CD8-positive, alpha-beta memory T cell (primary cell): ENCODE data around the gene SERPINB5. TPM values are rescaled to one million over a fixed set of nuclear protein-coding genes. Genes with fewer than 3 reads are reported as not detected.

ENCODE experiments used
- CTCF ChIA-PET: fragments of 350-600 bp; sonication (Branson Sonifier 250); formaldehyde crosslinking; loops from one replicate; lab custom pipeline; 2021; ENCODE audit warnings: antibody characterized with exemption; lab: Charles Lee
- POLR2A ChIA-PET: fragments of 350-600 bp; sonication (Branson Sonifier 250); formaldehyde crosslinking; loops from one replicate; lab custom pipeline; 2021; ENCODE audit warnings: antibody characterized with exemption; lab: Charles Lee
- DNase-seq, 5 donors: peaks; one replicate each; pipeline versions ENCODE4 v3.0.0 to v3.0.0-alpha.2; 2020 to 2022; ENCODE audit warnings: mixed read lengths in 1 of 5
- H3K27ac ChIP-seq: one replicate; pipeline ENCODE4 v1.7.0; 2013; ENCODE audit warnings: low read depth, mild to moderate bottlenecking, low read length, moderate library complexity
- H3K27me3 ChIP-seq: 2 replicates; pipeline ENCODE4 v1.7.0; 2013; ENCODE audit warnings: low read length, mild to moderate bottlenecking; ENCODE audit not compliant: insufficient read depth, poor library complexity, severe bottlenecking
- H3K36me3 ChIP-seq: 2 replicates; pipeline ENCODE4 v1.7.0; 2013; ENCODE audit warnings: mild to moderate bottlenecking, low read length, moderate library complexity; ENCODE audit not compliant: insufficient read depth
- H3K4me1 ChIP-seq: 2 replicates; pipeline ENCODE4 v1.7.0; 2013; ENCODE audit warnings: mild to moderate bottlenecking, low read length, moderate library complexity; ENCODE audit not compliant: insufficient read depth
- H3K4me3 ChIP-seq: 2 replicates; pipeline ENCODE4 v1.7.0; 2013; ENCODE audit warnings: mild to moderate bottlenecking, low read length
- H3K9me3 ChIP-seq: 2 replicates; pipeline ENCODE4 v1.7.0; 2013; ENCODE audit warnings: mild to moderate bottlenecking, low read length
- H3K27ac Mint-ChIP-seq, 8 donors: one replicate each; pipeline ENCODE4 v1.8.0; 2020 to 2021; ENCODE audit warnings: mixed read lengths in 8 of 8, mild to moderate bottlenecking in 6 of 8, inconsistent platforms in 3 of 8, moderate library complexity in 3 of 8
- H3K27me3 Mint-ChIP-seq, 2 donors: one replicate each; pipeline ENCODE4 v1.8.0; 2020 to 2021; ENCODE audit warnings: mixed read lengths in 2 of 2, mild to moderate bottlenecking in 1 of 2, moderate library complexity in 1 of 2
- H3K36me3 Mint-ChIP-seq, 3 donors: one replicate each; pipeline ENCODE4 v1.8.0; 2020 to 2021; ENCODE audit warnings: mixed read lengths in 3 of 3, inconsistent platforms in 1 of 3, mild to moderate bottlenecking in 1 of 3
- H3K4me1 Mint-ChIP-seq, 3 donors: one replicate each; pipeline ENCODE4 v1.8.0; 2020 to 2021; ENCODE audit warnings: mixed read lengths in 3 of 3, inconsistent platforms in 1 of 3, mild to moderate bottlenecking in 1 of 3
- H3K4me3 Mint-ChIP-seq, 7 donors: one replicate each; pipeline ENCODE4 v1.8.0; 2020 to 2021; ENCODE audit warnings: mixed read lengths in 7 of 7, mild to moderate bottlenecking in 6 of 7, moderate library complexity in 4 of 7, inconsistent platforms in 2 of 7
- H3K9me3 Mint-ChIP-seq, 5 donors: one replicate each; pipeline ENCODE4 v1.8.0; 2020 to 2022; ENCODE audit warnings: mixed read lengths in 5 of 5, mild to moderate bottlenecking in 3 of 5, moderate library complexity in 2 of 5, inconsistent platforms in 1 of 5
- polyA plus RNA-seq: library from polyadenylated mRNA; unstranded; fragments of 300-500 nt; fragmentation: Illumina TruSeq; gene quantifications from one replicate; pipeline ENCODE4 v1.2.3, GENCODE V29; 2021
- total RNA-seq, 2 experiments: library from RNA; stranded (reverse); gene quantifications; one replicate each; pipeline ENCODE4 v1.2.3, GENCODE V29; 2021

SERPINB5 gene
- total and polyA plus RNA-seq, 3 experiments from 2014 or later: not detected

- Mint-ChIP-seq H3K4me3 (no peak overlapping the region), H3K4me1 (no peaks in the 10 kb centered on the region), H3K36me3 (no peaks in the 10 kb centered on the region), H3K9me3 (no peaks in the 10 kb centered on the region), H3K27me3 (peaks cover 10 to 11% of the 10 kb centered on the region in 2 donors), H3K27ac (no peak overlapping the region)
- POLR2A ChIA-PET: no interaction called here
- CTCF ChIA-PET: no interaction called here
- no peaks in the 10 kb centered on the region for H3K4me1 ChIP-seq
- H3K4me3 ChIP-seq: no peak overlapping the region
- H3K27me3 ChIP-seq: no peaks in the 10 kb centered on the region
- H3K9me3 ChIP-seq: no peaks in the 10 kb centered on the region
- H3K27ac ChIP-seq: no peak overlapping the region
- H3K36me3 ChIP-seq: no peaks in the 10 kb centered on the region
- DNase-seq: no peak
Measured at GRCh38 chr18:63472380-63472779, 4.4 kb upstream of the SERPINB5 start.

GRCh38 chr18:63477200-63477599 lies 442 bp downstream of the SERPINB5 start:
- Mint-ChIP-seq H3K4me3 (no peak overlapping the region), H3K4me1 (no peaks in the 10 kb centered on the region), H3K9me3 (no peaks in the 10 kb centered on the region), H3K36me3 (no peaks in the 10 kb centered on the region), H3K27me3 (peaks cover 15 to 36% of the 10 kb centered on the region in 2 donors), H3K27ac (peak overlapping the region in 1 of 8 donors; percentile 56)
- Histone ChIP-seq H3K4me1 (no peaks in the 10 kb centered on the region), H3K4me3 (no peak overlapping the region), H3K36me3 (no peaks in the 10 kb centered on the region), H3K27ac (no peak overlapping the region), H3K9me3 (no peaks in the 10 kb centered on the region), H3K27me3 (no peaks in the 10 kb centered on the region)
- DNase-seq: no peak
- POLR2A ChIA-PET: no interaction called here
- CTCF ChIA-PET: no interaction called here

- Mint-ChIP-seq H3K4me1 (no peaks in the 10 kb centered on the region), H3K36me3 (no peaks in the 10 kb centered on the region), H3K4me3 (no peak overlapping the region), H3K27me3 (peaks cover 15 to 36% of the 10 kb centered on the region in 2 donors), H3K9me3 (no peaks in the 10 kb centered on the region), H3K27ac (no peak overlapping the region)
- Histone ChIP-seq H3K27ac (no peak overlapping the region), H3K27me3 (no peaks in the 10 kb centered on the region), H3K4me1 (no peaks in the 10 kb centered on the region), H3K9me3 (no peaks in the 10 kb centered on the region), H3K4me3 (no peak overlapping the region), H3K36me3 (no peaks in the 10 kb centered on the region)
- no peak for DNase-seq
- CTCF ChIA-PET: no interaction called here
- POLR2A ChIA-PET: no interaction called here
Measured at GRCh38 chr18:63477968-63478367, 1.2 kb downstream of the SERPINB5 start.

- H3K4me1 ChIP-seq: no peaks in the 10 kb centered on the region
- Mint-ChIP-seq H3K4me1 (no peaks in the 10 kb centered on the region), H3K4me3 (no peak overlapping the region), H3K36me3 (no peaks in the 10 kb centered on the region), H3K9me3 (no peaks in the 10 kb centered on the region), H3K27me3 (peaks cover 17 to 36% of the 10 kb centered on the region in 2 donors), H3K27ac (no peak overlapping the region)
- DNase-seq: no peak
- ChIA-PET CTCF (no interaction called here), POLR2A (no interaction called here)
- no peaks in the 10 kb centered on the region for H3K36me3 ChIP-seq
- H3K4me3 ChIP-seq: no peak overlapping the region
- no peak overlapping the region for H3K27ac ChIP-seq
- no peaks in the 10 kb centered on the region for H3K27me3 ChIP-seq
- H3K9me3 ChIP-seq: no peaks in the 10 kb centered on the region
Measured at GRCh38 chr18:63479826-63480225, 3.1 kb downstream of the SERPINB5 start.

- Histone ChIP-seq H3K27me3 (no peaks in the 10 kb centered on the region), H3K9me3 (no peaks in the 10 kb centered on the region), H3K4me3 (no peak overlapping the region), H3K4me1 (no peaks in the 10 kb centered on the region), H3K27ac (no peak overlapping the region), H3K36me3 (no peaks in the 10 kb centered on the region)
- no peaks in the 10 kb centered on the region for H3K4me1 Mint-ChIP-seq
- DNase-seq: no peak
- ChIA-PET CTCF (no interaction called here), POLR2A (no interaction called here)
- H3K4me3 Mint-ChIP-seq: no peak overlapping the region
- no peaks in the 10 kb centered on the region for H3K36me3 Mint-ChIP-seq
- H3K9me3 Mint-ChIP-seq: no peaks in the 10 kb centered on the region
- H3K27me3 Mint-ChIP-seq: peaks cover 16 to 38% of the 10 kb centered on the region in 2 donors
- no peak overlapping the region for H3K27ac Mint-ChIP-seq
Measured at GRCh38 chr18:63480476-63480875, 3.7 kb downstream of the SERPINB5 start.

GRCh38 chr18:63480915-63481314 lies 4.2 kb downstream of the SERPINB5 start:
- no peak for DNase-seq
- Histone ChIP-seq H3K4me3 (no peak overlapping the region), H3K9me3 (no peaks in the 10 kb centered on the region), H3K27ac (no peak overlapping the region), H3K4me1 (no peaks in the 10 kb centered on the region), H3K27me3 (no peaks in the 10 kb centered on the region), H3K36me3 (no peaks in the 10 kb centered on the region)
- Mint-ChIP-seq H3K4me1 (no peaks in the 10 kb centered on the region), H3K9me3 (no peaks in the 10 kb centered on the region), H3K27me3 (peaks cover 12 to 38% of the 10 kb centered on the region in 2 donors), H3K27ac (no peak overlapping the region), H3K4me3 (no peak overlapping the region), H3K36me3 (no peaks in the 10 kb centered on the region)
- POLR2A ChIA-PET: no interaction called here
- CTCF ChIA-PET: no interaction called here

GRCh38 chr18:63487676-63488075 lies 10.9 kb downstream of the SERPINB5 start:
- no peak overlapping the region for H3K27ac Mint-ChIP-seq
- Histone ChIP-seq H3K36me3 (no peaks in the 10 kb centered on the region), H3K4me1 (no peaks in the 10 kb centered on the region), H3K27ac (no peak overlapping the region), H3K9me3 (no peaks in the 10 kb centered on the region), H3K4me3 (no peak overlapping the region), H3K27me3 (no peaks in the 10 kb centered on the region)
- H3K9me3 Mint-ChIP-seq: no peaks in the 10 kb centered on the region
- H3K27me3 Mint-ChIP-seq: peaks cover 2 to 24% of the 10 kb centered on the region in 2 donors
- POLR2A ChIA-PET: no interaction called here
- no peak overlapping the region for H3K4me3 Mint-ChIP-seq
- H3K36me3 Mint-ChIP-seq: no peaks in the 10 kb centered on the region
- CTCF ChIA-PET: no interaction called here
- no peaks in the 10 kb centered on the region for H3K4me1 Mint-ChIP-seq
- no peak for DNase-seq

- Mint-ChIP-seq H3K36me3 (no peaks in the 10 kb centered on the region), H3K27ac (no peak overlapping the region), H3K27me3 (peaks cover 2 to 24% of the 10 kb centered on the region in 2 donors), H3K4me3 (no peak overlapping the region), H3K9me3 (no peaks in the 10 kb centered on the region), H3K4me1 (no peaks in the 10 kb centered on the region)
- Histone ChIP-seq H3K9me3 (no peaks in the 10 kb centered on the region), H3K4me3 (no peak overlapping the region), H3K27me3 (no peaks in the 10 kb centered on the region), H3K36me3 (no peaks in the 10 kb centered on the region), H3K4me1 (no peaks in the 10 kb centered on the region), H3K27ac (no peak overlapping the region)
- no peak for DNase-seq
- ChIA-PET CTCF (no interaction called here), POLR2A (no interaction called here)
Measured at GRCh38 chr18:63488160-63488559, 11.4 kb downstream of the SERPINB5 start.

- ChIA-PET CTCF (no interaction called here), POLR2A (no interaction called here)
- no peak for DNase-seq
- Histone ChIP-seq H3K4me3 (no peak overlapping the region), H3K4me1 (no peaks in the 10 kb centered on the region), H3K9me3 (no peaks in the 10 kb centered on the region), H3K27ac (no peak overlapping the region), H3K36me3 (no peaks in the 10 kb centered on the region), H3K27me3 (no peaks in the 10 kb centered on the region)
- Mint-ChIP-seq H3K4me3 (no peak overlapping the region), H3K27ac (no peak overlapping the region), H3K9me3 (no peaks in the 10 kb centered on the region), H3K4me1 (no peaks in the 10 kb centered on the region), H3K27me3 (peaks cover 0 to 18% of the 10 kb centered on the region in 2 donors), H3K36me3 (no peaks in the 10 kb centered on the region)
Measured at GRCh38 chr18:63492851-63493250, 16.1 kb downstream of the SERPINB5 start.
